Smooth muscle cell (in vitro differentiated cells): ENCODE results near the gene RBM47. TPM values are rescaled to one million over a fixed set of nuclear protein-coding genes. Genes with fewer than 3 reads are reported as not detected.

Experiments used
- DNase-seq: peaks from one replicate; lab custom pipeline; 2025; ENCODE audit not compliant: unreplicated experiment; lab: John Stamatoyannopoulos, UW
- H2AFZ ChIP-seq: fragments of 200-600 bp; sonication (generic); 2 replicates; pipeline ENCODE4 v1.6.0; 2016; ENCODE audit warnings: antibody characterized with exemption, low read depth, mild to moderate bottlenecking
- H3F3A ChIP-seq: fragments of 200-600 bp; sonication (generic); 2 replicates; pipeline ENCODE4 v1.6.0; 2017; ENCODE audit warnings: antibody characterized with exemption, low read depth
- H3K27ac ChIP-seq: fragments of 200-600 bp; sonication (generic); 2 replicates; pipeline ENCODE4 v1.5.1; 2016; ENCODE audit warnings: low read depth, mild to moderate bottlenecking
- H3K27me3 ChIP-seq: fragments of 200-600 bp; sonication (generic); 2 replicates; pipeline ENCODE4 v1.6.1; 2016; ENCODE audit warnings: low read depth, mild to moderate bottlenecking
- H3K36me3 ChIP-seq: fragments of 200-600 bp; sonication (generic); 2 replicates; pipeline ENCODE4 v1.5.1; 2016; ENCODE audit warnings: low read depth
- H3K4me1 ChIP-seq: fragments of 200-600 bp; sonication (generic); 2 replicates; pipeline ENCODE4 v1.5.1; 2016; ENCODE audit warnings: low read depth
- H3K4me2 ChIP-seq: fragments of 200-600 bp; sonication (generic); 2 replicates; pipeline ENCODE4 v1.6.0; 2016; ENCODE audit warnings: mild to moderate bottlenecking
- H3K4me3 ChIP-seq: fragments of 200-600 bp; sonication (generic); 2 replicates; pipeline ENCODE4 v1.5.1; 2016; ENCODE audit warnings: mild to moderate bottlenecking
- H3K79me2 ChIP-seq: fragments of 200-600 bp; sonication (generic); 2 replicates; pipeline ENCODE4 v1.6.0; 2016; ENCODE audit warnings: low read depth, mild to moderate bottlenecking
- H3K9ac ChIP-seq: fragments of 200-600 bp; sonication (generic); 2 replicates; pipeline ENCODE4 v1.6.0; 2016; ENCODE audit warnings: low read depth
- H3K9me3 ChIP-seq: fragments of 200-600 bp; sonication (generic); replicated peaks from 2 replicates; pipeline ENCODE4 v1.5.1; 2016; ENCODE audit warnings: low read depth
- H4K20me1 ChIP-seq: fragments of 200-600 bp; sonication (generic); 2 replicates; pipeline ENCODE4 v1.6.0; 2016; ENCODE audit warnings: low read depth
- WGBS: methylation state at CpG from one replicate; pipeline ENCODE4 v1.1.7; 2016; ENCODE audit warnings: low lambda C conversion rate; 5-methylcytosine and 5-hydroxymethylcytosine counted together
- polyA plus RNA-seq: library from polyadenylated mRNA; unstranded; fragments of >200 nt; fragmentation: Nextera tagmentation; extraction: Ambion mirVana; gene quantifications from 2 replicates; pipeline ENCODE4 v1.2.1, GENCODE V29; 2016
- total RNA-seq: library from RNA; depleted of rRNA; stranded (reverse); fragments of >200 nt; gene quantifications from 2 replicates; pipeline ENCODE4 v1.2.3, GENCODE V29; 2014
- TF ChIP-seq, protein P1 (sequence below): fragments of 200-600 bp; sonication (generic); IDR thresholded peaks from 2 replicates; pipeline ENCODE4 v1.5.1; 2017; ENCODE audit warnings: borderline replicate concordance, mild to moderate bottlenecking, antibody characterized with exemption; ENCODE audit not compliant: insufficient read depth, poor library complexity, severe bottlenecking

RBM47 gene
- total and polyA plus RNA-seq, 2 experiments from 2014 or later: 3.4 to 5.5 TPM

DNA sequence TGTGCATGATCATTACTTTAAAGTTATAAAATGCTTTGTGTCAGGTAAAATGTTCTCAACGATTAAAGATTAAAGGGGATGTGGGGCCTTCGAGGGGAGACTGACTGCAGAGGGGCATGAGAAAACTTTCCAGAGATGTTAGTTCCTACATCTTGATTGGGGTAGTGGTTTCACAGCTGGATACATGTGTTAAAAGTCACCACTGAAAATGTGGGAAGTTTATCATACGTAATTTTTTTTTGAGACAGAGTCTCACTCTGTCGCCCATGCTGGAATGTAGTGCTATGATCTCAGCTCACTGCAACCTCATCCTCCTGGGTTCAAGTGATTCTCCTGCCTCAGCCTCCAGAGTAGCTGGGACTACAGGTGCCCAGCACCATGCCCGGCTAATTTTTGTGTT lies 79.5 kb downstream of the RBM47 start:
- Histone ChIP-seq H3K4me1 (no peaks in the 10 kb centered on the region), H3K36me3 (no peaks in the 10 kb centered on the region), H3K4me2 (no peak overlapping the region), H4K20me1 (no peaks in the 10 kb centered on the region), H3K9ac (no peak overlapping the region), H3K27me3 (no peaks in the 10 kb centered on the region), H3F3A (no peaks in the 10 kb centered on the region), H3K79me2 (no peaks in the 10 kb centered on the region), H3K4me3 (no peak overlapping the region), H2AFZ (no peak overlapping the region), H3K9me3 (no peaks in the 10 kb centered on the region), H3K27ac (no peak overlapping the region)
- TF ChIP-seq, protein P1, sequence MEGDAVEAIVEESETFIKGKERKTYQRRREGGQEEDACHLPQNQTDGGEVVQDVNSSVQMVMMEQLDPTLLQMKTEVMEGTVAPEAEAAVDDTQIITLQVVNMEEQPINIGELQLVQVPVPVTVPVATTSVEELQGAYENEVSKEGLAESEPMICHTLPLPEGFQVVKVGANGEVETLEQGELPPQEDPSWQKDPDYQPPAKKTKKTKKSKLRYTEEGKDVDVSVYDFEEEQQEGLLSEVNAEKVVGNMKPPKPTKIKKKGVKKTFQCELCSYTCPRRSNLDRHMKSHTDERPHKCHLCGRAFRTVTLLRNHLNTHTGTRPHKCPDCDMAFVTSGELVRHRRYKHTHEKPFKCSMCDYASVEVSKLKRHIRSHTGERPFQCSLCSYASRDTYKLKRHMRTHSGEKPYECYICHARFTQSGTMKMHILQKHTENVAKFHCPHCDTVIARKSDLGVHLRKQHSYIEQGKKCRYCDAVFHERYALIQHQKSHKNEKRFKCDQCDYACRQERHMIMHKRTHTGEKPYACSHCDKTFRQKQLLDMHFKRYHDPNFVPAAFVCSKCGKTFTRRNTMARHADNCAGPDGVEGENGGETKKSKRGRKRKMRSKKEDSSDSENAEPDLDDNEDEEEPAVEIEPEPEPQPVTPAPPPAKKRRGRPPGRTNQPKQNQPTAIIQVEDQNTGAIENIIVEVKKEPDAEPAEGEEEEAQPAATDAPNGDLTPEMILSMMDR: no peak
- DNase-seq: no peak
- 92% methylated on average over 5 of the region's 5 CpGs for WGBS

DNA sequence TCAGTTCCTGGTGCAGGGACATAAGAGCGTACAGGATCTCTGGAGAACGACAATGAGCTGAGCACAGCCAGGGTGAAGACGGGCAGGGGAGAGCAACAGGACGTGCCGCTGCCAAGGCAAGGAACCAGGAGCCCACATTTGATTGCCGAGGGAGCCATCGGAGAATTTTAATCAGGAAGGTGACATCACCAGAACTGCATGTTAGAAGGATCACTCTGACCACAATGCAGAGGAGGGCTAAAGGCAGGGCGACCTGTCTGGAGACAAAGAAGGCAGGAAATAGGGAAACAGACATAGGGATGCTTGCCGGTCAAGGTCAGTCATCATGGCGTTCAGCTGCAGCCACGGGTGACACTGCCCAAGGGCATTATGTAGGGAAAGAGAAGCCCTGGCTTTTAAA lies 81.4 kb downstream of the RBM47 start:
- Histone ChIP-seq H3K36me3 (no peaks in the 10 kb centered on the region), H3K4me2 (peak overlapping the region; percentile 18), H4K20me1 (no peaks in the 10 kb centered on the region), H3K4me1 (no peaks in the 10 kb centered on the region), H3K9ac (no peak overlapping the region), H3K9me3 (no peaks in the 10 kb centered on the region), H3F3A (no peaks in the 10 kb centered on the region), H3K4me3 (no peak overlapping the region), H3K27ac (peak overlapping the region; percentile 55), H3K27me3 (no peaks in the 10 kb centered on the region), H2AFZ (peak overlapping the region; percentile 24), H3K79me2 (no peaks in the 10 kb centered on the region)
- TF ChIP-seq, protein P1: no peak
- DNase-seq: no peak
- 51% methylated on average over 11 of the region's 11 CpGs for whole genome bisulfite sequencing

DNA sequence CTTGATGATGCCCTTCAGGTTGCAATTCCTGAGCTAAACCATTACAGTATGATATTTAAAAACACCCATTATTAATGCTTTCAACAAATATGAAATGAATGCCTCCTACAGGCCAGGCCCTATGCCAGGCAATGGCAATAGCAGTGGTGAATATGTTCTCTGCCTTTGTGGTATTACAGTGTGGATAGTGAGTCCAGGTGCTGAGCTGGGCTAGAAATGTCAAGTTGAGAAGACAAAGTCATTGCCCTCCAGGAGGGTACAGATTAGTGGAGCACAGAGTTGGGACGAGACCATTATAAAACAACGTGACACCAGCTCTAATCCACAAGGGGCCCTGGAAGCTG lies 81.9 kb downstream of the RBM47 start:
- TF ChIP-seq, protein P1: no peak
- Histone ChIP-seq H3K79me2 (no peaks in the 10 kb centered on the region), H3K9me3 (no peaks in the 10 kb centered on the region), H3K4me2 (peak overlapping the region; percentile 18), H3K27me3 (no peaks in the 10 kb centered on the region), H3K36me3 (no peaks in the 10 kb centered on the region), H3F3A (no peaks in the 10 kb centered on the region), H4K20me1 (no peaks in the 10 kb centered on the region), H3K4me1 (no peaks in the 10 kb centered on the region), H3K27ac (peak overlapping the region; percentile 55), H3K9ac (no peak overlapping the region), H3K4me3 (no peak overlapping the region), H2AFZ (peak overlapping the region; percentile 24)
- 35% methylated on average over 2 of the region's 2 CpGs for WGBS
- DNase-seq: no peak

DNA sequence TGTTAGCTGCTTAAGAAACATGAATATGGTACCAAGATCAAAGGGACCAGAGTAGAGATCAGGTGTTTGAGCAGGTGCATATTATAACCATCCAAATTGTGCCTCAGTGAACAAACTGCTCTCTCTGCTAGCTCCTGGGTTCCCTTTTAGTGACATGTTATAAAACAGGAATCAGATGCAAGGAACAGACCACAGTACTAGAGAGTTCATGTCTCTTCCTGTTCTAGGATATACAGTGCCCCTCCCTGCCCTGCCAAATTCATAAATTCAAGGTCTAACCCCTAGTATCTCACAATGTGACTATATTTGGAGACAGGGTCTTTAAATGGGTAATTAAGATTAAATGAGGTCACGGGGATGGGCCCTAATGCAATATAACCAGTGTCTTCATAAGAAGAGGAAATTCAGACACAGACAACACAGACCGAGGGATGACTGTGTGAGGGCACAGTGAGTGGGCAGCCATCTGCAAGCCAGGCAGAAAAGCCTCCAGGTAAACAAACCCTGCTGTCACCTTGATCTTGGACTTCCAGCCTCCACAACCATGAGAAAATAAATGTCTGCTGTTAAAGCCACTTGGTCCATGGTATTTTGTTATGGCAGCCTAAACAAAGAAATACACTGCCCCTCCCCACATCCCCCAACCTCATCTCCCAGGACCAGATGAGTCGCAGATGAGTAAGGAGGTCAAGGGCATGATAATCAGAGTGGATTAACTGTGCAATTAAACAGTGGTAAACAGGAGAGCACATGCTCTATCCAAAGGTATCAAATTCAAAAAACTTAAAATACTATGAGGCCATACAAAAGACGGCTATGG lies 82.5 kb downstream of the RBM47 start:
- Histone ChIP-seq H3K36me3 (no peaks in the 10 kb centered on the region), H3K9ac (no peak overlapping the region), H3K9me3 (no peaks in the 10 kb centered on the region), H3K27ac (no peak overlapping the region), H3K79me2 (no peaks in the 10 kb centered on the region), H3F3A (no peaks in the 10 kb centered on the region), H3K4me3 (no peak overlapping the region), H3K4me1 (no peaks in the 10 kb centered on the region), H3K27me3 (no peaks in the 10 kb centered on the region), H4K20me1 (no peaks in the 10 kb centered on the region), H2AFZ (no peak overlapping the region), H3K4me2 (no peak overlapping the region)
- no peak for DNase-seq
- WGBS: 87% methylated on average over 4 of the region's 4 CpGs
- TF ChIP-seq, protein P1: no peak
